Ovary (tissue), 3 donors: ENCODE measurements around the gene ITIH1.

Source experiments
- CTCF ChIP-seq, 3 donors: fragments of 450-650 bp in 2 of 3; fragments of 200-600 bp in 1 of 3; IDR thresholded peaks; one replicate each; pipeline versions ENCODE4 v1.5.1 to v1.8.0; 2016 to 2022; ENCODE audit warnings: antibody characterized with exemption in 3 of 3, mild to moderate bottlenecking in 1 of 3
- POLR2A ChIP-seq: fragments of 450-650 bp; IDR thresholded peaks from one replicate; pipeline ENCODE4 v1.6.1; 2017; ENCODE audit warnings: antibody characterized with exemption, mild to moderate bottlenecking, moderate library complexity
- donor health status: DM: no; HTN: no; CAD: no.

GRCh38 chr3:52841211-52841980 lies 64.0 kb downstream of the ITIH1 start:
- TF ChIP-seq CTCF (IDR thresholded peaks at IDR 0.05), result no peak
- TF ChIP-seq POLR2A, result no peak
